HCEC 1CT (cell line): ENCODE results near the gene CORO7.

Experiments used
- DNase-seq: peaks from one replicate; pipeline ENCODE4 v3.0.0-alpha.2; 2017

CORO7 gene

DNA sequence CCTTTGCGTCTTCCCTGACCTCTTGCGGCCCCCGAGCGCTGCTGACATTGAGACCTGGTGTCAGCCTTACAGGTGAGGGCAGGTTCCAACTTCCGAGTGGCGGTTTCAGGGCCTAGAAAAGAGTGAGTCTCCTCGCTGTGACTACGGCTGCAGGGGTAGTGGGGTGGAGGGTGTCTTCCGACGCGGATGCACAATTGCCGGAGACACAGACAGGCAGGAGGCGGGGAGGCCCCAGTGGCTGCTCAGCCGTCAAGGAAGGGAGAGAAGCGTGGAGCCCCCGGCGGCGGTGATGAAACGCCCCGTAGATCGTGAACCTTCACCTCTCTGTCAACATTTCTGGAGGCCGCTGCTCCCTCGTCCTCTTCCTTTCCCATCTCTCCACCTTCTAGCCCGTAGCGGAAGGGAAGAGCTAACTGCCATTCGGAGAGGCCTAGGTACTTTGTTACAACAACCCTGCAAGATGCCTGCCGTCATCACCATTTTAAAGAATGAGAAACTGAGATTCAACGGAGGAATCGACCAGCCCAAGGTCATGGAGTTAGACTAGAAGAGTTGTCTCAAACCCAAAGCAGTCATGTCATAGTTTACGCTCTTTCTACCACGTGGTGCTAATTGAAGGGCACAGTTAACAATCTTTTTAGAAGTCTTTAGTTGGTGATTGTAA, 9.8 kb upstream of the CORO7 start:
- DNase-seq = peak; percentile 11

DNA sequence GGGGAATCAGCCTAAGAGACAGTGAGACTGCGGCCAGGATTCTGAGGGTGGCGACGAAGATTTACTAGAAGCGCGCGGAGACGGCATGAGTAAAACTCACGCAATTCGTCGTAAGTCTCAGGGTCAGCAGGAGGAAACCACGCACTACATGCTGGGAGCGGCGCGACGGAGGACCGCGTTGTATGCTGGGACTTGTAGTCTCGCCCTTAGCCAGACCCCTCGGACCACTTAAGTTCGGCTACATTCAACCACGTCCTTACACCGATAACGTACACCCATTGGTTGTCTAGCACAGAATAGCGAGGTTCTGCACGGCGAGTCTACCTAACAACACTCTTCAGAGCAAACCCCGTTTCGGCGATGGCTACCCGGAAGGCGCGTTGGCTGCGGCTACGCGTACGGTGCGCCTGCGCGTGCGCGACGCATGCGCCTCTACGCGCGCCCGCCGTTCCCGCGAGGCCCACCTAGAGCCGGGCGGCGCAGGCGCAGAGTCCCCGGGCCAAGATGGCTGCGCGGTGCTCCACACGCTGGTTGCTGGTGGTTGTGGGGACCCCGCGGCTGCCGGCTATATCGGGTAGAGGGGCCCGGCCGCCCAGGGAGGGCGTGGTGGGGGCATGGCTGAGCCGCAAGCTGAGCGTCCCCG, 9.1 kb upstream of the CORO7 start, which contains the start of gene DNAJA3:
DNAJA3 (plus strand) TSS at position 491 of the 643 bp plus-strand sequence; CDS start at position 505, 14 bp downstream.
- peak; percentile 95 for DNase-seq

DNA sequence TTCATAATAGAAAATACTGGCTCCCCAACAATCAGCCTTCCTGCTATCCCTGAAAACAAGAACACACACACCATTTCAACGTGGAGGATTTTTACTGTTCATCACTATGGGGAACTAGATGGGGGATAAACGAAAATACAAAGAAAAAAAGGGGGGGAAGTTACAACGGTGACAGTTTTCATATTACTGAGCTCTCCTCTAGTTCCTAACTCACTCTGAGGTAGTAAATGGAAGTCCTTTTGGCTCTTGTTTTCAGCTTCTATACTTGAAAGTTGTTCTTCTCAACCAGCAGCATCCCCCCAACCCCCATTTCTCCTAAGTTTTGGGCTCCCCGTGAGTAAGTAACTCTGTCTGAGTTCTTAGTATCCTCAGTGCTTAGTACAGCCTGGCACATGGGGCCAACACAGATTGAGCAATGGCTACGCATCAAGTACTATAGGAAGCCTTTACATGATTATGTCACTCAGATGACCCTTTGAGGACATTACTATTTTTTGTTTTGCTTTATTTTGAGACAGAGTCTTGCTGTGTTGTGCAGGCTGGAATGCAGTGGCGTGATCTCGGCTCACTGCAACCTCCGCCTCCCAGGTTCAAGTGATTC, 4.2 kb upstream of the CORO7 start:
- no peak for DNase-seq

DNA sequence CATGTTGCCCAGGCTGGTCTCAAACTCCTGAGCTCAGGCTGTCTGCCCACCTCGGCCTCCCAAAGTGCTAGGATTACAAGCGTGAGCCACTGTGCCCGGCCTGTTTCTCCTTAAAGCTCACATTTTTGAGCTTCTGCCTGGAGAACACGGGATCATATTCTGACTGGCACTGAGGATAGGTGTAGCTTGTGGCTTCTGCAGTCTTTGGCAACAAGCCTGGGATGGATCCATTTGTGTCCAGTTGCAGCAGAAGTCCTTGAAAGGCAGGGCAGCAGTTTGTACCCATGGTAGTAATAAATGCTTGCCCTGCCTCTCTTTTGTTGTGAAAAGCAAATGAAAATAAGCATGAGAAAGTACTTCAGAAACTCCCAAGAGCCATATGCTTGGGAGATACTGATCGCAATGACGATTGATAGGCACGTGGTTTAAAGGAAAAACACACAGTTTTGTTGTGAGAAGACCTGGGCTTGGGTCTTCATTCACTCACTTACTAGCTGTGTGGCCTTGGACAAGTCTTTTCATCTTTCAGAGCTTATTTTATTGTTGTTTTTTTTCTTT, 3.1 kb upstream of the CORO7 start:
- no peak for DNase-seq

DNA sequence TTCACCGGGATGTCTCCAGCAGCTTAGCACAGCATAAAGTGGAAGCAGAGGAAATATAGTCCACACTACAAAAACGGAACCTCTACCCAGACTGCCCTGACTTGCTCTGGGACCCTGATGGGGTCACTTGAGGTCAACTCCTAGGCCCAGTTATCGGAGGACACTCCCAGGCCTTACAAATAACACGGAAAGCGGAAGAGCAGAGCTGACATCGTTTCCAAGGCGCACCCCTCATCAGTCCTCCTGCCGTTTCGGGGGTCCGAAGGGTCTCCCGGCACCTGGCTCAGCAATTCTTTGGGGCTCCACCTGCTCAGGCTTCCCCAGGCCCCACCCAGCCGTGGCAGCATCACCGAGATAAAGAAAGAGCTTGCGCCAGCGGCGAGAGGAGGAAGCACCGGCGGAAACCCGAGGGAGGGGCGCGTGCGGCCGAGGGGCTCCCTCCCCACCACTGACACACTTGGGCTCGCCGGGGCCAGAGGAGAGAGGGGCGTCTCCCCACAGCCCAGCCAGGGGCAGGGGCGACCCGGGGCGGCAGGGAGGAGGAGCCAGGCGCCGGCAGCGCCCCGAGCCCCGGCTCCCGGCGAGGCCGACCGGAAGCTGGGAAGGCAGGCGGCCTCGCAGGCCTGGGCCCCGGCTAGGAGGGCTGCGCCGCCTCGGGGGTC, 727 bp downstream of the CORO7 start:
- DNase-seq = peak; percentile 13

DNA sequence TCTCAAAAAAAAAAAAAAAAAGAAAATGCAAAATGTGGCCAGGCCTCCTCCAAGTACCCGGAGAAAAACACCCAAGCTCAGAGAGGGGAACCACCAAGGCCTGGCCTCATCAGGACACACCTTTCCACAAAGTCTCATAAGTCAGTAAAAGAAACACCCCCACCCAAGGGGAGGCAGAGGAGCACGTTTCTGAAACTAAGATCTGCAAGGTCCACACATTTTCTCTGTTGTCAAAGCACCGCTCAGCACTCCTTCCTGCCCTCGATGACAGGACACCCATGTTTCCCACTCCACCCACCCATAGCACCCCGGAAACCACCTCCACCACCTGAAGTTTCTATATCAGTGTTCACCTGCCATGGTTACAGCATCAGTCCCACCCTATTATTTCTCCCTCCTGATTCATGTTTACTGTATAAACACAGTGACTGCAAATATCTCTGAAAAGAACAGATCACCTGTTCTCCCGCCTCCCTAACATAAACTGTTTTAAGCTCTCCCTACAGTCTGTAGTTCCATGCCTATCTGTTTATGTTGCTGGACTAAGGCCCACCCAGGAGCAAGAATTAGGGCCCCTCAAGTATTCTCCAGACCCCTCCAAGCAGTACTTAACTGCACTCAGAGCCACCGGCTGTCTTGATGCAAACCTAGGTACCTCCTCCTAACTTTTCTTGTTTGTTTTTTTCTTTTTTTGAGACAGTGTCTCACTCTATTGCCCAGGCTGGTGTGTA, 2.0 kb downstream of the CORO7 start:
- DNase-seq = no peak

DNA sequence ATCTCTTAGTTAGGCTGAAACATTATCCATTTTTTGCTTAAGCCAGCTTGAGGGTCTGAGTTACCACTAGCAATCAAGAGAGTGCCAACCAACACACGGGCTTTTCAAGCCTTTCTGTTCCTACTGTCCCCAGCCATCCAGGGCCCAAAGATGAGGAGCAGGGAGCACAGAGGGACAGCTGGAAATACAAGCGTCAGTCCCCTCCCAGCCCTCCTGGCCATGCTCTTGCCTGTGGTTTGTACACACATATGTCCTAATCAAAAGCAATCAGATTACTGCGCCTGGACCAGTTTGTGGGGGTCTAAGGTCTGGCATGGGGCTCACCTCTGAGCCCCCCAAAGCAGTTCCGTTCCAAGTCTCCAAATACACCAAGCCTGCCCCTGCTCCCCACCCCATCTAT, 3.5 kb downstream of the CORO7 start:
- DNase-seq = no peak

DNA sequence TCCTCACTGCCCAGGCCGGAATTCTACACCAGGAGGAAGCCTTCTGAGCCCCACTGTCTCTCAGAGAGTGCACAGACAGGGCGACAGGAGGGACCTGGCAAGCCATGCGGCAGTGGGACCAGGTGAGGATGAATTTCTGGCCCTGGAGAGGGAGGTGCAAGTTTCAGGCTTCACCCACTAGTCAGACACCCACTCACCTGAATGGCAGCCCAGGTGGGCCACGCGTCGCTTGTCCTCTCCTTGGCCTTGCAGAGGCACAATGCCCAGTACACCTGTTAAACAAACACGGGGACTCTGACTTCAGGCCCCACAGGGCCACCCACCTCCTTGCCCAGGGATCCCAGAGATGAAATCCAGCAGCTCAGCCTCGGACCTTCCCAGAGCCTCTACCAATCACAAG, 4.2 kb downstream of the CORO7 start:
- no peak for DNase-seq

DNA sequence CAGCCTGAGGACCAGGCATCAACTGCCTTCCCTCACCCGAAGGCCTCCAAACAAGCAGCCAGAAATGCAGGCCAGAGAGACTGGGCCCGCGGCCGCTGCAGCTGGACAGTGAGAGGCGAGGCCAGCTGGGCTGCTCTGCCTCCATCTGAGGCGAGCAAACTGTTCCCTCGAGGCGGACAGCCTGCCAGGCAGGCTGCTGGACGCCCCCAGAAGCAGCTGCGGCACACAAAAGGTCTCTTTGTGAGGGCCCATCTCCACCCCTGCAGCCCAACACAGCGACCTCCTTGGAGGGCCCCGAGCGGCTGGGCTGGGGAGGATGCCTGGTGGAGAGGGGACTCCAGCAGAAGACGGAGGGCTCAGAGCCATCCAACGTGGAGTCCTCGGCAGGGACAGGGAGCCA, 4.7 kb downstream of the CORO7 start:
- no peak for DNase-seq

DNA sequence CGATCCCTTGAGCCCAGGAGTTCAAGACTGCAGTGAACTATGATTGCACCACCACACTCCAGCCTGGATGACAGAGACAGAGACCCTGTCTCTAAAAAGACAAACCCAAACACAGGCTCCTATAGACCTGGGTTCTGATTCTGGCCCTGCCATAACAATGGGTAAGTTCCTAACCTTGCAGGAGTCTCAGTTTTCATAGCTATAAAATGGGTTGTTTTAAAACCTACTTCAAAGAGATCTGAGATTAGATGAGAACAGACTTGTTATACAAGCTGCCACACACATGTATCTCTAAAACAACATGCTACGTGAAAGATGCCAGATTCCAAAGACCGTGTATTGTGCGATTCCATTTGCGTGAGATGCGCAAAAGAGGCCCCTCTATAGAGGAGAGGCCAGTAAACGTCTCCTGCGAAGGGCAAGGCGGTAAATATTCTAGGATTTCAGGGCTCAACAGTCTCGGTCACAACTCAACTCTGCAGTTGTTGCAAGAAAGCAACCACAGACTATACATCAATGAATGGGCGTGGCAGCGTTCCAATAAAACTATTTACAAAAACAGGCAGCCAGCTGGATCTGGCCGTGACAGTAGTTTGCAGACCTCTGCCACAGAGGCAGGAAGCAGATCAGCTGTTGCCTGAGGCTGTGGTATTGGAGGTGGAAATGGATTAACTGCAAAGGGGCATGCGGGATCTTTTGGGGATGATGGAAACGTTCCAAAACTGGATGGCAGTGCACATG, 5.9 kb downstream of the CORO7 start:
- DNase-seq = peak; percentile 96

DNA sequence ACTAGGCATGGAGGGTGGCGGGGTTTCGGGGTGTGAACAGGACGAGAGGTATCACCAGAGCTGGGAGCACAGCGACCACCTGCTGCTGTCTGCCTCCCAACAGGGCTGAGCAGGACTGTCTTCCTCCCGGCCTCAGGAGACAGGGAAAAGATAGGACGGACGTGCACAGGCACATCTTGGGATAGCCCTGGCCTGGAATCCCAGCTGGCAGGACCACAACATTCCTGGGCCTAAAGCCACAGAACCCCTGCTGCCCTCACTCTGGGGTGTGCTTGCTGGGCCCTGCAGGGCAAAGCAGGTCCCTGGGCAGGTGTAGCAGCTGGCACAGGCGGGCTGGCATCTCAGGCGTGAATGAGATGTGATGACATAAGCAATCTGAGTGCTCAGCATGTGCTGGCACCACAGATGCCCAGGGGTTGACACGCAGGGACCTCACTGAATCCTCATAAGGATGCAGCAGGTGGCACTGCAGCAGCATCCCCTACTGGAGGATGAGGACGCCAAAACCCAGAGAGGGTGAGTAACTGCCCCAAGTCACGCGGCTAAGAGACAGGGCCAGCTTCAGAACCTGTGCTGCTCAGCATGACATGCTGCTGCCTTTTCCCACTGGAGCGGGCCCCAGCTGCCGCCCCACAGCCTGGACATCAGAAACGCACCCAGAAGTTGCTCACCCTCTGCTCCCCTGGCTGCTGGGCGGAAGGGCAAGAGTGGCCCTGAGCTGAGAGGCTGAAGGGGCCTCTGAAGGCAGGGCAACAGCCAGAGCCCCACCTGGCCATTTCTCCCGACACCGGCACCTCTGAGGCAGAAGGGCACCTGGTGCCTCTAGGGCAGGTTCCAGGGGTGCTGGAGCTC, 7.1 kb downstream of the CORO7 start:
- no peak for DNase-seq

DNA sequence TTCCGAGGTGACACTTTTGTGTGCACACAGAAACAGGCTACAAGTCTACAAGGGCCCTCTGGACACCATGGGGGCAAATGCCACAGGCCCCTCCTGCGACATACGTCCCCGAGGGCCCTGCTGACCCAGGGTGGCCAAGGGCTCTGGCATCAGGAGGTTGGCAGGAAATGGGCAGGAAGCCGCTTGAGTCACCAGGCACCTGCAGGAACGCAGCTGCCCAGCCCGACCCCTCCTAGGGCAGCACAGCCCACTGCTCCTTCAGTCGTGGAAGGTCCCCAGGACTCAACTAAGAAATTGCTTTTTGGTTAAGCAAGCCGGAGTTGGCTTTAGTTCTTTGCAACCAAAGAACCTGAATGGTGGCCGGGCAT, 8.1 kb downstream of the CORO7 start:
- no peak for DNase-seq

DNA sequence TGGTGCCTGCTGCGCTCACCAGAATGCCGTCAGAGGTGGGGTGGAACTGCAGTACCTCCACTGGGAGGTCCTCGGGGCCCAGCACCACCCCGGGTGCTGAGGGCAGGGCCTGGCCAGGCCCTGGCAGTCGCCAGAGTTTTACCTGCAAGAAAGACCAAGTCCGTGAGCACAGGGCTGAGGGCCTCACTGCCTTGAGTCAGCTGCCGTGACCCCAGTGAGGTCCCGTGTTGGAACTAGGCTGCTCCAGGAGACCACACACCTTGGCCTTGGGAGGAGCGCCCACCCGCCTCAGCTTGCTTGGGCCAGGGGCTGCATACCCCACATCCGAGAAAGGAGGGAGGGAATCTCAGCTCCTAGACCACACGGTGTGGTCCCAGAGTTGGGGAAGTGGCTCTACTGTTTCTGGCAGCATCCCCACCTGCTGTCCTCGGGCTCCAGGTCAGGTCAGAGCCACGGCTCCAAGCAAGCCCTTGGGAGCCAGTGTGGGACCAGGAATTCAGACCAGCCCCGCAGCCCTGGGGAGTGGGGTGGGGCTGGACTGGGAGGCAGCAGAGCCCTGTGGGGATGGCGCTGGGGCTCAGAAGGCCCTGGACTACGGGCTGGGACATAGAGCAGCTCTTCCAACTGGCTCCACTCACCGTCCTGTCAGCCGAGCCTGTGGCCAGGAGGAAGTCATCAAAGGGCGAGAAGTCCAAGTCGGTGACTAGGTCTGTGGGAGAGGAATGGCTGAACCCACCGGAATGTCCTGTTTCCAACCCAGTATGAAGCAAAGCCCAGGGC, 8.7 kb downstream of the CORO7 start:
- peak; percentile 43 for DNase-seq

DNA sequence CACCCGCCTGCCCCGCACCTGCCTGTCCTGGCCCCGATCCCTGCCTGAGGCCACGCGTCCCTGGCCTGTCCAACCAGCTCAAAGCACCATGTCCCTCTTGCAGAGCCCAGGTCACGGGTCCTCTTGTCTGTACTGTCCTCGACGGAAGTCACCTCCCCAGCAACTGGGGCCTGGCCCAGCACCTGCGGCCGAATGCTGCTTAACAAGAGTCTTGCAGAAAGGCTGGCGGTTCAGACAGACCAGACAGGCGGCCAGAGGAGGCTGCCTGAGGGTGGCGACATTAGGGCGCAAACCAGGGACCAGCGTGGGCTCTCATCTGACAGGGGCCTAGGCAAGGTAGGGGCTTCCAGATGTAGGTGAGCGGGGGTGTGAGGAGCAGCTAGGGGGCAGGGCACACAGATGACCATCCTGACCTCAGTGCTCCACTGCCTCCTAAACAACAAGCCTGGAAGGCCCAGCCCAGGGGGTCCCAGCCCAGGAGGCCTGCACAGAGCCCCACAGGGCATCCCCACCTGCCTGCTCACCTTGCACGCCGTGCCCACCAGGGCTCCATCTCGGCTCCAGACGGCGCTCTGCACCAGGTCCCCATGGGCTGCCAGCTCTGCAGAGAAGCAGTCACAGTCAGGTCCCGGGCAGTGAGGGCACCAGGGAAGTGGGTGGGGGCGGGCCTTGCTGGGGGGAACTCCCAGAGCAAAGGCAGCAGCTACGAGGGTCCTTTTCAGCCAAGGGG, 11.3 kb downstream of the CORO7 start:
- no peak for DNase-seq

DNA sequence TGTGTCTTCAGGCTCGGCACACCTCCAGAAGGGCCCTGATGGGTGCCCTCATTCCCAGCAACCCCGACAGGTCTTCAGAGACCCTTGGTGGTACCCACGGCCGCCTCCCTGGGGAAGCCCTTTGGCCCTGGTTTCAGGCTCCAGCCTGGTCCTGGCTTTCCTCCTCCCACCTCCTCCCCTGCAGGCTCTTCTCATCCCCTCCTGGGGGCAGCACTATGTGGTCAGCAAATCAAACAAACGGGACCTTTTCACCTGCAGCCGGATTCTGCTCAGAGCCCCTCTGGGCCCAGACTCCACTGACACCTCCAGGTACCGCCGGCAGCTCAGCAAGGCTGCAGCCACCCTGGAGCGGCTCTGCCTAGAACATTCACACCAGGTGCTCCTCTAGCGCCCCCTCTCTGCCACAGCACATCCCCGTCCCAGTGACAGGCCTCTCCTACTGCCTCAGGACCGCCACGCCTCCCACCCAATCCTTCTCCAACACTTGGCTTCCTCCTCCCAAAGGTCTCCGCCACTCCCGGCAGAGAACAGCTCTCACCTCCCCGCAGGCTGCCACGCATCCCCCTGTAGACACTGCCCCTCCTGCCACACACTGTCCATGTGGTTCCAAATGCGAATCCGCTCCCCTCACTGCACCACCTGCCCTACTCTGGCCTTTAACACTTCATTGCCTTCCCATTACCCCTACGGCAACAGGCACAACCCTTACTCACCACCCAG, 12.0 kb downstream of the CORO7 start:
- DNase-seq = peak; percentile 10

DNA sequence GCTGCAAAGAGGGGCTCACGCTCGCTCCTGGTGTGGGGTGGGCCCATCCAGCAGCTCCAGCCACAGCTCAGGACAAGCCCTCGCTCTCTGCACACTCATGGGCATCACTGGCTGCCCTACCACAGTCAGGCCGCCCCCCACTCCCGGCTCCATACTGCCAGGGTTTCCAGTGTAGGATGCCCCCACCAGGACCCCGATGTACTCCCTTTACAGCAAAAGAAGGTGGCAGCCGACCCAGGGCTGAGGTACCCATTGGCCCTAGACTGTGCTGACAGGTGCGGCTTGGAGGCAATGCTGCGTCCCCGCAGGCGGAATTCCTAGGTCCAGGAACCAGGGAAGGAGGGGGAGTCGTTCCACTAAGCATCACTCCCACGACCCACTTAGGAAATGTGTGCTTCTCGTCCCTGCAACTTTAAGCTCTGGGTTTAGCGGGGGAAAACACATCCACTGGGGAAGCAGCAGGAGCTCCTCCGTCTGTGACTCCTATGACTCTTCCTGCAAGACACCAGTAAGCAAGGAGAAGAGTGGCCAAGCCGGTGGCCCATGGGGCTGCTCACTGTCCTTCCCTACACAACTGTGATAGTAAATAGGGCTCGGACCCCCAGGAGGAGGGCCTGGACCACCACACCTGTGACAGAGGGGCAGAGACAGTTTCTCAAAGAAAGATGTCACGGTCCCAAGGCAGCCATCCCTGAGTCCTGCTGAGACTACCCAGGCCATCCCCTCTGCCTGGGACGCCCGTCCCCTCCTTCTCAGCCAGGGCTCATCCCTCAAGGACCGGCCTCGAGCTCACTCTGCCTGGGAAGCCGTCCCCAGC, 13.1 kb downstream of the CORO7 start:
- no peak for DNase-seq

DNA sequence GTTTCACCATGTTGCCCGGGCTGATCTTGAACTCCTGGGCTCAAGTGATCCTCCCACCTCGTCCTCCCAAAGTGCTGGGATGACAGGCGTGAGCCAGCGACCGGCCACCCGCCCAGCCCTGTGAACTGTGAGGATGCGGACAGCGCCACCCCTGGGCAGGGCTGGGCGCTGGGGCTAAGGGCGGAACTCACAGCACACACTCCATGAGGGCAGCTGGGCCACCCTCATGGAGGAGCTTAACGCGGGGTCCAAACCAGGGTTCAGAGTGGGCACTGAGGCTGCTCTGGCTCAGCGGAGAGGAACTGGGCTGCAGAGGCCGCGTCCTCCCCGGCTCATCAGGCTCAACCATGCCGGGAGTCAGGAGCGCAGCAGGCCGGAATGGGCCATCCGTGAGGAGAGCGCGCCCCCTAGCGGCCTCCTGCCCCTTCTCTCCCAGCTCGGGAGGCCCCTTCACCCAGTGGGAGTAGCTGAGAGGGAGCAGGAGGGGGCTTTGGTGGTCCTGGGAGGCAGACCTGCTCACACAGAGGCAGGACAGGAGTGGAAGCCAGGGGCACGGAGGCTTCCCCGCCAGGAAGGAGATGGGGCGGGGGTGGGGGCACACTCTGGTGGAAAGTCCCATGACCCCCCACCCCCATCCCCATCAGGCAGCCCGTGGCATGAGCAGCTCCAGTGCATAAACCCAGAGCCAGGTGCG, 13.8 kb downstream of the CORO7 start:
- DNase-seq = peak; percentile 61
